ENCODE measurements around the gene KCNIP4.

KCNIP4 gene

DNA sequence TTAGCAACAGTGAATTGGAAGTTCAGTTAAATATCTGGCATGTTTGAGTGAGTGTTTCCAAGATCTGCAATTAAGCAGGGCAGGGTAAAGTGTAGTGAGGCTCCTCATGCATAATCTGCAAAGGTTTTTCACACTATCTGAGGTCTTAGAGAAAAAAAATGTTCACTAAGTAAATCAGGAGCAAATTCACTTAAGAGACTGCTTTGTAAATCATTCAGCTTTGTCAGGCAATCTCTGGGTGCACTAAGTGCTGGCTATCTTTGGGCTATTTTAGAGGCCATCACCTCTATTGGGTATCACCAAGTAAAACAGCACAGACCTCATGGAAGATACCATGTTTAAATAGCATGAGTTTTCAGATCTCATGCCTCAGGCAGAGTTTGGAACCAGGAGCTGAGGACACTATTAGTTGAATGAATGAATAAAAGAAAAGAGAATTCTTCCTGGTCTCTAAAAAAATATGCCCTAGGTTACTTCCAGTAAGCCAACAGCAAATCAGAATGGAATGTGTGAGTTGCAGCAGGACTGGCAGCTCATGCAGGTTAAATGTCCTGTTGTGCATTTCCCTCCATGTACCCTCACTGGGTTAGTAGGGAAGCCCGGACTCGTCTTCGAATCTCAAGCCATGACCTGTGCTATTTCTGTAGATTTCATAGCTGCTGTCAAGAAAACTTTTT, 195.3 kb downstream of the KCNIP4 start:
- Histone ChIP-seq H4K20me1 (ENCODE audit: insufficient read depth, low read length, poor library complexity, severe bottlenecking) (no peaks in the 10 kb centered on the region), H3K36me3 (ENCODE audit: insufficient read depth, low read length) (no peaks in the 10 kb centered on the region), H3K4me1 (ENCODE audit: insufficient read depth, low read length, poor library complexity, severe bottlenecking) (no peaks in the 10 kb centered on the region), H3K9ac (ENCODE audit: low read depth, low read length, poor library complexity, severe bottlenecking) (no peak overlapping the region), H3F3A (ENCODE audit: low read depth) (no peaks in the 10 kb centered on the region), H3K27me3 (ENCODE audit: insufficient read depth, low read length, poor library complexity, severe bottlenecking) (no peaks in the 10 kb centered on the region), H3K4me2 (ENCODE audit: low read depth, low read length, poor library complexity, severe bottlenecking) (no peak overlapping the region), H3K9me3 (ENCODE audit: insufficient read depth, low read depth, low read length) (no peaks in the 10 kb centered on the region), H3K79me2 (ENCODE audit: insufficient read depth, low read length) (no peaks in the 10 kb centered on the region), H2AFZ (ENCODE audit: low read length) (no peak overlapping the region), H3K4me3 (ENCODE audit: low read length, poor library complexity, severe bottlenecking) (no peak overlapping the region), H3K9me2 (replicated peaks; ENCODE audit: low read depth, low read length) (no peaks in the 10 kb centered on the region)
- TF ChIP-seq, protein P1, sequence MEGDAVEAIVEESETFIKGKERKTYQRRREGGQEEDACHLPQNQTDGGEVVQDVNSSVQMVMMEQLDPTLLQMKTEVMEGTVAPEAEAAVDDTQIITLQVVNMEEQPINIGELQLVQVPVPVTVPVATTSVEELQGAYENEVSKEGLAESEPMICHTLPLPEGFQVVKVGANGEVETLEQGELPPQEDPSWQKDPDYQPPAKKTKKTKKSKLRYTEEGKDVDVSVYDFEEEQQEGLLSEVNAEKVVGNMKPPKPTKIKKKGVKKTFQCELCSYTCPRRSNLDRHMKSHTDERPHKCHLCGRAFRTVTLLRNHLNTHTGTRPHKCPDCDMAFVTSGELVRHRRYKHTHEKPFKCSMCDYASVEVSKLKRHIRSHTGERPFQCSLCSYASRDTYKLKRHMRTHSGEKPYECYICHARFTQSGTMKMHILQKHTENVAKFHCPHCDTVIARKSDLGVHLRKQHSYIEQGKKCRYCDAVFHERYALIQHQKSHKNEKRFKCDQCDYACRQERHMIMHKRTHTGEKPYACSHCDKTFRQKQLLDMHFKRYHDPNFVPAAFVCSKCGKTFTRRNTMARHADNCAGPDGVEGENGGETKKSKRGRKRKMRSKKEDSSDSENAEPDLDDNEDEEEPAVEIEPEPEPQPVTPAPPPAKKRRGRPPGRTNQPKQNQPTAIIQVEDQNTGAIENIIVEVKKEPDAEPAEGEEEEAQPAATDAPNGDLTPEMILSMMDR (conservative IDR thresholded peaks at IDR 0.05; ENCODE audit: low read length), result no peak

DNA sequence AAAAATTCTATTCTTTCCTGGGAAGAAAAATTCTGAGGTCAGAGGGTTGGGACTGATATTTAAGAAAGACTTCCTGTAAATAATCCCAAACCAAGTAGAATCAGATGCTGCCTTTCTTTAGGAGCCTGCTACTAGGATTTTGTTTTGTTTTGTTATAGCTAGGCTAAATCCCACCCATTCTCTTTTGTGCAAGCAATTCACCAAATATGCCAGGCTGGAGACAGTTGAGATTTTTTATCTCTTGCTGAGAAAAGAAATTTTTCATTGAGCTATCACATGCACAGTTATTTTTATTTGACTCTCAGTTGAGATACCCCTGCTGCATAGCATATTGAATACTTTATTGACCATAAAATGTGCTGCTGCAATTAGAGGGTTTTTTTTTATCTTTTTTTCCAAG, 196.0 kb downstream of the KCNIP4 start:
- Histone ChIP-seq H3K9me2 (replicated peaks; ENCODE audit: low read depth, low read length) (no peaks in the 10 kb centered on the region), H3K27me3 (ENCODE audit: insufficient read depth, low read length, poor library complexity, severe bottlenecking) (no peaks in the 10 kb centered on the region), H3K4me3 (ENCODE audit: low read length, poor library complexity, severe bottlenecking) (no peak overlapping the region), H3K4me2 (ENCODE audit: low read depth, low read length, poor library complexity, severe bottlenecking) (no peak overlapping the region), H3K79me2 (ENCODE audit: insufficient read depth, low read length) (no peaks in the 10 kb centered on the region), H4K20me1 (ENCODE audit: insufficient read depth, low read length, poor library complexity, severe bottlenecking) (no peaks in the 10 kb centered on the region), H2AFZ (ENCODE audit: low read length) (no peak overlapping the region), H3F3A (ENCODE audit: low read depth) (no peaks in the 10 kb centered on the region), H3K9ac (ENCODE audit: low read depth, low read length, poor library complexity, severe bottlenecking) (no peak overlapping the region), H3K9me3 (ENCODE audit: insufficient read depth, low read depth, low read length) (no peaks in the 10 kb centered on the region), H3K36me3 (ENCODE audit: insufficient read depth, low read length) (no peaks in the 10 kb centered on the region), H3K4me1 (ENCODE audit: insufficient read depth, low read length, poor library complexity, severe bottlenecking) (no peaks in the 10 kb centered on the region)
- TF ChIP-seq, protein P1 (conservative IDR thresholded peaks at IDR 0.05; ENCODE audit: low read length), result no peak
- no peak for TF ChIP-seq EZH2phosphoT487 (IDR thresholded peaks at IDR 0.05; ENCODE audit: borderline replicate concordance)

DNA sequence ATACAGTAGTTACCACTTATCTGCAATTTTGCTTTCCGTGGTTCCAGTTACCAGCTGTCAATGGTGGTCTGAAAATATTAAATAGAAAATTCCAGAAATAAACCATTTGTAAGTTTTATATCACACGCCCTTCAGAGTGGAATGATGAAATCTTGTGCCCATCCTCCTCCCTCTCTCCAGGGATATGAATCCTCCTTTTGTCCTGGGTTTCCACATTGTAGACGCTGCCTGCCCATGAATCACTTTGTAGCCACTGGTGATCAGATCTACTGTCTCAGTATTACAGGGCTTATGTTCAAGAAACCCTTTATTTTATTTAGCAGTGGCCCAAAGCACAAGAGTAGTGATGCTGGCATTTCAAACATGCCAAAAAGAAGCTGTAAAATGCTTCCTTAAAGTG, 198.6 kb downstream of the KCNIP4 start:
- no peaks in the 10 kb centered on the region for H3K79me2 ChIP-seq (ENCODE audit: insufficient read depth, low read length)
- no peaks in the 10 kb centered on the region for H3K27me3 ChIP-seq (ENCODE audit: insufficient read depth, low read length, poor library complexity, severe bottlenecking)
- H3K4me1 ChIP-seq (ENCODE audit: insufficient read depth, low read length, poor library complexity, severe bottlenecking), result no peaks in the 10 kb centered on the region
- no peak overlapping the region for H3K4me3 ChIP-seq (ENCODE audit: low read length, poor library complexity, severe bottlenecking)
- no peak overlapping the region for H3K4me2 ChIP-seq (ENCODE audit: low read depth, low read length, poor library complexity, severe bottlenecking)
- no peaks in the 10 kb centered on the region for H4K20me1 ChIP-seq (ENCODE audit: insufficient read depth, low read length, poor library complexity, severe bottlenecking)
- H3K36me3 ChIP-seq (ENCODE audit: insufficient read depth, low read length), result no peaks in the 10 kb centered on the region
- no peaks in the 10 kb centered on the region for H3F3A ChIP-seq (ENCODE audit: low read depth)
- H2AFZ ChIP-seq (ENCODE audit: low read length), result no peak overlapping the region
- H3K9me2 ChIP-seq (replicated peaks; ENCODE audit: low read depth, low read length), result no peaks in the 10 kb centered on the region
- no peaks in the 10 kb centered on the region for H3K9me3 ChIP-seq (ENCODE audit: insufficient read depth, low read depth, low read length)
- no peak for TF ChIP-seq EZH2phosphoT487 (IDR thresholded peaks at IDR 0.05; ENCODE audit: borderline replicate concordance)
- TF ChIP-seq, protein P1 (conservative IDR thresholded peaks at IDR 0.05; ENCODE audit: low read length), result no peak
- no peak overlapping the region for H3K9ac ChIP-seq (ENCODE audit: low read depth, low read length, poor library complexity, severe bottlenecking)
